Neural cell (in vitro differentiated cells): ENCODE data around the gene SYCE3. TPM values are rescaled to one million over a fixed set of nuclear protein-coding genes. Genes with fewer than 3 reads are reported as not detected.

Experiments
- H2AFZ ChIP-seq: fragments of 200-600, 300-800 bp; sonication (generic), shearing (Covaris generic); 2 replicates; pipeline ENCODE4 v1.6.0; 2014; ENCODE audit warnings: low read depth, mild to moderate bottlenecking, antibody characterized with exemption, low read length, moderate library complexity
- H3F3A ChIP-seq: fragments of 200-600 bp; shearing (Covaris generic); 2 replicates; pipeline ENCODE4 v1.6.1; 2016; ENCODE audit warnings: mild to moderate bottlenecking, moderate library complexity, mixed read lengths, antibody characterized with exemption, low read length; ENCODE audit not compliant: insufficient read depth, poor library complexity, severe bottlenecking
- H3K27ac ChIP-seq: fragments of 200-600, 300-800 bp; sonication (generic), shearing (Covaris generic); 2 replicates; pipeline ENCODE4 v1.5.1; 2014; ENCODE audit warnings: mild to moderate bottlenecking, low read length, moderate library complexity
- H3K27me3 ChIP-seq: fragments of 300-800, 200-600 bp; sonication (generic), shearing (Covaris generic); 2 replicates; pipeline ENCODE4 v1.6.0; 2014; ENCODE audit warnings: mild to moderate bottlenecking, low read depth, low read length, moderate library complexity; ENCODE audit not compliant: insufficient read depth
- H3K36me3 ChIP-seq: fragments of 300-800, 200-600 bp; sonication (generic), shearing (Covaris generic); 2 replicates; pipeline ENCODE4 v1.5.1; 2014; ENCODE audit warnings: mild to moderate bottlenecking, antibody characterized with exemption, low read length, moderate library complexity; ENCODE audit not compliant: insufficient read depth
- H3K4me2 ChIP-seq: fragments of 300-800, 200-600 bp; sonication (generic), shearing (Covaris generic); 2 replicates; pipeline ENCODE4 v1.6.0; 2014; ENCODE audit warnings: mild to moderate bottlenecking, low read length
- H3K4me3 ChIP-seq: fragments of 300-800, 200-600 bp; sonication (generic), shearing (Covaris generic); 2 replicates; pipeline ENCODE4 v1.5.1; 2014; ENCODE audit warnings: mild to moderate bottlenecking, low read length, moderate library complexity
- H3K79me2 ChIP-seq: fragments of 200-600 bp; shearing (Covaris generic); replicated peaks from 2 replicates; pipeline ENCODE4 v1.6.0; 2014; ENCODE audit warnings: mild to moderate bottlenecking, low read length, moderate library complexity; ENCODE audit not compliant: insufficient read depth
- H3K9ac ChIP-seq: fragments of 300-800, 200-600 bp; sonication (generic), shearing (Covaris generic); 2 replicates; pipeline ENCODE4 v1.6.1; 2016; ENCODE audit warnings: mild to moderate bottlenecking, low read length, mixed read lengths
- H3K9me2 ChIP-seq: fragments of 200-600 bp; shearing (Covaris generic); 2 replicates; pipeline ENCODE4 v1.6.1; 2016; ENCODE audit warnings: mild to moderate bottlenecking, low read length, mixed read lengths; ENCODE audit not compliant: insufficient read depth
- H3K9me3 ChIP-seq: fragments of 200-600, 300-800 bp; sonication (generic), shearing (Covaris generic); 2 replicates; pipeline ENCODE4 v1.6.1; 2016; ENCODE audit warnings: mild to moderate bottlenecking, mixed run types, low read length, moderate library complexity, mixed read lengths
- H4K20me1 ChIP-seq: fragments of 200-600 bp; shearing (Covaris generic); 2 replicates; pipeline ENCODE4 v1.6.1; 2016; ENCODE audit warnings: mild to moderate bottlenecking, mixed run types; ENCODE audit not compliant: insufficient read depth
- EP300 ChIP-seq: fragments of 450-650 bp; conservative IDR thresholded peaks from 2 replicates; pipeline ENCODE4 v1.6.1; 2014; ENCODE audit warnings: antibody characterized with exemption, mild to moderate bottlenecking, moderate library complexity; ENCODE audit not compliant: poor library complexity, severe bottlenecking
- EZH2 ChIP-seq: fragments of 200-600, 300-800 bp; shearing (Covaris generic), sonication (generic); IDR thresholded peaks from 2 replicates; pipeline ENCODE4 v1.6.1; 2014; ENCODE audit warnings: antibody characterized with exemption, low read length, borderline replicate concordance, mild to moderate bottlenecking; ENCODE audit not compliant: insufficient read depth, poor library complexity, severe bottlenecking
- MXI1 ChIP-seq: fragments of 450-650 bp; conservative IDR thresholded peaks from 2 replicates; pipeline ENCODE4 v1.6.1; 2014; ENCODE audit warnings: antibody characterized with exemption, mild to moderate bottlenecking; ENCODE audit not compliant: poor library complexity, severe bottlenecking
- POLR2AphosphoS5 ChIP-seq: IDR thresholded peaks from 2 replicates; pipeline ENCODE4 v1.6.1; 2012
- RAD21 ChIP-seq: fragments of 450-650 bp; conservative IDR thresholded peaks from 2 replicates; pipeline ENCODE4 v1.6.1; 2014; ENCODE audit warnings: antibody characterized with exemption, mild to moderate bottlenecking, moderate library complexity
- SMC3 ChIP-seq: fragments of 450-650 bp; conservative IDR thresholded peaks from 2 replicates; pipeline ENCODE4 v1.6.1; 2014; ENCODE audit warnings: antibody characterized with exemption, mild to moderate bottlenecking, moderate library complexity; ENCODE audit not compliant: poor library complexity
- TAF1 ChIP-seq: IDR thresholded peaks from 2 replicates; pipeline ENCODE4 v1.6.1; 2012; ENCODE audit warnings: low read depth
- polyA plus RNA-seq: library from polyadenylated mRNA; depleted of rRNA; stranded (reverse); fragments of >200 nt; gene quantifications from 2 replicates; pipeline ENCODE4 v1.2.3, GENCODE V29; 2014
- TF ChIP-seq, protein P1 (sequence below): fragments of 450-650 bp; IDR thresholded peaks from 2 replicates; pipeline ENCODE4 v1.5.1; 2014; ENCODE audit warnings: antibody characterized with exemption, mild to moderate bottlenecking, moderate library complexity; ENCODE audit not compliant: poor library complexity, severe bottlenecking
- TF ChIP-seq, protein P2 (sequence below): IDR thresholded peaks from 2 replicates; pipeline ENCODE4 v1.6.1; 2012; ENCODE audit warnings: borderline replicate concordance

SYCE3 gene
- polyA plus RNA-seq, 1 donor from 2014 or later = not detected

DNA sequence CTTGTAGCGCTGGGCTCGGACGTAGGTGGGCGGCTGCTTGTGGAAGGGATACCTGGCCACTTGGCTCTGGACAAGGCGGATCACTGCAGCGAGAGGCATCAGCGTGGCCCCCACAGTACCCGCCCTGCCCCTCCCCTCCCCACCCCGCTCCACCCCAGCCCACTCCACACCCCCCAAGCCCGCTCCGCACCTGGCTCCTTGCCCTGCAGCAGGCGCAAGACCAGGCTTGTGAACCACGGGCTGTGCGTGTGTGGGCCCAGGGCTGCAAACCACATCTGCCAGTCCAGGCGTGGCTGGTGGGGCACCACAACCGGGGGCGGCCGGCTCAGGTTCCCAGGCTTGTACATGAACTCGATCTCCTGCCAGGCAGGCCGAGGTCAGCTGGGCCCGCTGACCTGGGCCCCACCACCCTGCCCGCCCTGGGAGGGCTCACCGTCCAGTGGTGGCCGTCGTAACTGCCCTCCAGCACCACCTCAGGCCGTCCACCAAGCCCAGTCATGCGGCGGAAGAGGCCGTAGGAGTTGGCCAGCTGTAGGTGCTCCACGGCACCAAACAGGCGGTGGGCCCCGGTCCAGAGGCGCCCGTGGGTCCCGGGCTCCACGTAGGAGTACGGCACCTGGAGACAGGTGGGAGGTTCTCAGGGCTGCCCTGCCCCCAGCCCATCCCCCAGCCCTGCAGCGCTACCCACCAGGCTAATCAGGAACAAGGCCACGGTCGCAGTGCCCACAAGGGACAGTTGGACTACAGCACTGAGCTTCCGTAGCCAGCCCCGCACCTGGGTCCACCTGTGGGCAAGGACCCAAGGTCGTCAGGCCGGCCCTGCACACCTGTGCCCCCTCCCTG is 58.1 kb downstream of the SYCE3 start:
- H3K27ac ChIP-seq = no peak overlapping the region
- no peak overlapping the region for H2AFZ ChIP-seq
- H3K36me3 ChIP-seq = no peaks in the 10 kb centered on the region
- H3K27me3 ChIP-seq = no peaks in the 10 kb centered on the region
- TF ChIP-seq EZH2 = no peak
- H4K20me1 ChIP-seq = no peaks in the 10 kb centered on the region
- no peaks in the 10 kb centered on the region for H3F3A ChIP-seq
- no peaks in the 10 kb centered on the region for H3K9me2 ChIP-seq
- no peak overlapping the region for H3K4me3 ChIP-seq
- no peak overlapping the region for H3K9ac ChIP-seq
- no peak overlapping the region for H3K4me2 ChIP-seq
- no peaks in the 10 kb centered on the region for H3K9me3 ChIP-seq
- H3K79me2 ChIP-seq = peaks cover 19% of the 10 kb centered on the region

DNA sequence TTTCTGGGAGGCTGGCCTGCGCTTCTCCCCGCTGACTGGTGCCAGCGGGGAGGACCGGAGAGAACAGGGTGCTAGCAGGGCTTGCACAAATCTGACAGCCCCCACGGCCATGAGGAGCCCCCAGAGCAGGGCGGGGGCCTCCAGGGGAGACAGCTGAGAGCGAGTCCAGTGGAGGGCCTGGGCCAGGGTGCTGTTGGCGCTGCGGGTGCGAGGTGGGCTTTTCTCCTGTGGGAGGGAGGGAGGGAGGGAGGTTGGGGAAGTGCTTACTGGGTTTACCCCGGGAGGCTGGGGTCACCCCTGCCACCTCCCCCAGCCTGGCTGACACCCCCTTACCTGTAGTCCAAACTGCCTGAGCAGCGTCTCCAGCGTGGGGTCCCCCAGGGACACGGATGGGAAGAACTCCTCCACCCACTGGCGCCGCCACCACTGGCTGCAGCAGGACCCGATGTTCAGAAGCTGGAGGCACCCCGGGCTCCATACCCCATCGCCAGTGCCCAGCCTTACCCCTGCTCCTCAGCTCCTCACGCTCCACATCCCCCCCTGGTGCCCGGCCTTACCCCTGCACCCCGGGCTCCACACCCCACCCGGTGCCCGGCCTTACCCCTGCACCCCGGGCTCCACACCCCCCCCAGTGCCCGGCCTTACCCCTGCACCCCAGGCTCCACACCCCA is 59.1 kb downstream of the SYCE3 start:
- Histone ChIP-seq H3K4me2 (no peak overlapping the region), H3F3A (no peaks in the 10 kb centered on the region), H2AFZ (no peak overlapping the region), H3K27ac (no peak overlapping the region), H3K4me3 (no peak overlapping the region), H3K27me3 (no peaks in the 10 kb centered on the region), H3K79me2 (peaks cover 10% of the 10 kb centered on the region), H3K9me2 (no peaks in the 10 kb centered on the region), H4K20me1 (no peaks in the 10 kb centered on the region), H3K9ac (no peak overlapping the region), H3K9me3 (no peaks in the 10 kb centered on the region), H3K36me3 (no peaks in the 10 kb centered on the region)
- TF ChIP-seq SMC3 (no peak), MXI1 (no peak), EZH2 (no peak), RAD21 (no peak), EP300 (no peak), TAF1 (no peak), POLR2AphosphoS5 (no peak)
- TF ChIP-seq, protein P1, sequence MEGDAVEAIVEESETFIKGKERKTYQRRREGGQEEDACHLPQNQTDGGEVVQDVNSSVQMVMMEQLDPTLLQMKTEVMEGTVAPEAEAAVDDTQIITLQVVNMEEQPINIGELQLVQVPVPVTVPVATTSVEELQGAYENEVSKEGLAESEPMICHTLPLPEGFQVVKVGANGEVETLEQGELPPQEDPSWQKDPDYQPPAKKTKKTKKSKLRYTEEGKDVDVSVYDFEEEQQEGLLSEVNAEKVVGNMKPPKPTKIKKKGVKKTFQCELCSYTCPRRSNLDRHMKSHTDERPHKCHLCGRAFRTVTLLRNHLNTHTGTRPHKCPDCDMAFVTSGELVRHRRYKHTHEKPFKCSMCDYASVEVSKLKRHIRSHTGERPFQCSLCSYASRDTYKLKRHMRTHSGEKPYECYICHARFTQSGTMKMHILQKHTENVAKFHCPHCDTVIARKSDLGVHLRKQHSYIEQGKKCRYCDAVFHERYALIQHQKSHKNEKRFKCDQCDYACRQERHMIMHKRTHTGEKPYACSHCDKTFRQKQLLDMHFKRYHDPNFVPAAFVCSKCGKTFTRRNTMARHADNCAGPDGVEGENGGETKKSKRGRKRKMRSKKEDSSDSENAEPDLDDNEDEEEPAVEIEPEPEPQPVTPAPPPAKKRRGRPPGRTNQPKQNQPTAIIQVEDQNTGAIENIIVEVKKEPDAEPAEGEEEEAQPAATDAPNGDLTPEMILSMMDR = no peak
- TF ChIP-seq, protein P2, sequence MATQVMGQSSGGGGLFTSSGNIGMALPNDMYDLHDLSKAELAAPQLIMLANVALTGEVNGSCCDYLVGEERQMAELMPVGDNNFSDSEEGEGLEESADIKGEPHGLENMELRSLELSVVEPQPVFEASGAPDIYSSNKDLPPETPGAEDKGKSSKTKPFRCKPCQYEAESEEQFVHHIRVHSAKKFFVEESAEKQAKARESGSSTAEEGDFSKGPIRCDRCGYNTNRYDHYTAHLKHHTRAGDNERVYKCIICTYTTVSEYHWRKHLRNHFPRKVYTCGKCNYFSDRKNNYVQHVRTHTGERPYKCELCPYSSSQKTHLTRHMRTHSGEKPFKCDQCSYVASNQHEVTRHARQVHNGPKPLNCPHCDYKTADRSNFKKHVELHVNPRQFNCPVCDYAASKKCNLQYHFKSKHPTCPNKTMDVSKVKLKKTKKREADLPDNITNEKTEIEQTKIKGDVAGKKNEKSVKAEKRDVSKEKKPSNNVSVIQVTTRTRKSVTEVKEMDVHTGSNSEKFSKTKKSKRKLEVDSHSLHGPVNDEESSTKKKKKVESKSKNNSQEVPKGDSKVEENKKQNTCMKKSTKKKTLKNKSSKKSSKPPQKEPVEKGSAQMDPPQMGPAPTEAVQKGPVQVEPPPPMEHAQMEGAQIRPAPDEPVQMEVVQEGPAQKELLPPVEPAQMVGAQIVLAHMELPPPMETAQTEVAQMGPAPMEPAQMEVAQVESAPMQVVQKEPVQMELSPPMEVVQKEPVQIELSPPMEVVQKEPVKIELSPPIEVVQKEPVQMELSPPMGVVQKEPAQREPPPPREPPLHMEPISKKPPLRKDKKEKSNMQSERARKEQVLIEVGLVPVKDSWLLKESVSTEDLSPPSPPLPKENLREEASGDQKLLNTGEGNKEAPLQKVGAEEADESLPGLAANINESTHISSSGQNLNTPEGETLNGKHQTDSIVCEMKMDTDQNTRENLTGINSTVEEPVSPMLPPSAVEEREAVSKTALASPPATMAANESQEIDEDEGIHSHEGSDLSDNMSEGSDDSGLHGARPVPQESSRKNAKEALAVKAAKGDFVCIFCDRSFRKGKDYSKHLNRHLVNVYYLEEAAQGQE = no peak
